ENCODE results near the gene RAB38.

DNA sequence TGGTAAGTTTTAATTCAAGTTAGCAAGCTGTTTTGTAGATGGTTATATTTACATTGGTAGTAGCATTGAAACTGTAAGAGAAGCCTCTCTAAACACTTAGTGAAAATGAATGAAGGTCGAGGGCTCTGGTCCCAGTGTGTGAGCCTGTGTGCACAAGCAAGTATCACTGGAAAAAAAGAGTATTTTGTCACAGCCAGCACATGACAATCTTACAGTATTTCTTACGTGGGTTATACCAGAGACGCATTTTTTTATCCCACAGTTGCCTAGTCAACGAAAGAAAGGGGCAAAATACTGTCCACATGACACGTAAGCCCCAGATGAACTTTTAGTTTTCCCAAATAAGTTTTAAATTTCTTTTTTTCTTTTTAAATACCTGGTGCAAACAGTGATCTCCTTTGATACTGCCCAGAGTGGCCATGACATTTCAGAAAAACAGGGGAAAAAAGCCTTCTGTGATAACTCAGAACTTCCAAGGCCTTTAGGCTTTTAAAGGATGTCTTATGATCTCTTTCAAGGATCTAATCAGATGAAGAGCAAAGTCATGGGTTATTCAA lies 23.5 kb downstream of the RAB38 start:
- TF ChIP-seq, protein P1, sequence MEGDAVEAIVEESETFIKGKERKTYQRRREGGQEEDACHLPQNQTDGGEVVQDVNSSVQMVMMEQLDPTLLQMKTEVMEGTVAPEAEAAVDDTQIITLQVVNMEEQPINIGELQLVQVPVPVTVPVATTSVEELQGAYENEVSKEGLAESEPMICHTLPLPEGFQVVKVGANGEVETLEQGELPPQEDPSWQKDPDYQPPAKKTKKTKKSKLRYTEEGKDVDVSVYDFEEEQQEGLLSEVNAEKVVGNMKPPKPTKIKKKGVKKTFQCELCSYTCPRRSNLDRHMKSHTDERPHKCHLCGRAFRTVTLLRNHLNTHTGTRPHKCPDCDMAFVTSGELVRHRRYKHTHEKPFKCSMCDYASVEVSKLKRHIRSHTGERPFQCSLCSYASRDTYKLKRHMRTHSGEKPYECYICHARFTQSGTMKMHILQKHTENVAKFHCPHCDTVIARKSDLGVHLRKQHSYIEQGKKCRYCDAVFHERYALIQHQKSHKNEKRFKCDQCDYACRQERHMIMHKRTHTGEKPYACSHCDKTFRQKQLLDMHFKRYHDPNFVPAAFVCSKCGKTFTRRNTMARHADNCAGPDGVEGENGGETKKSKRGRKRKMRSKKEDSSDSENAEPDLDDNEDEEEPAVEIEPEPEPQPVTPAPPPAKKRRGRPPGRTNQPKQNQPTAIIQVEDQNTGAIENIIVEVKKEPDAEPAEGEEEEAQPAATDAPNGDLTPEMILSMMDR (IDR thresholded peaks at IDR 0.05): no peak
- TF ChIP-seq EZH2 (IDR thresholded peaks at IDR 0.05): no peak

Data from neural progenitor cell (in vitro differentiated cells).